NCI-H2227 treated with DMSO at 0.1 percent for 48 hours (cell line): ENCODE data around the gene ZSCAN23.
A peak's percentile ranks its signal among the peaks of the same experiment; 100 is the strongest.
"Not testable (repeated sequence)": the region's sequence is repeated elsewhere in the genome, so short reads cannot be mapped to it uniquely, and the experiment has no call there.

Source experiments
- DNase-seq: peaks from one replicate; lab custom pipeline; 2025; lab: John Stamatoyannopoulos, UW

ZSCAN23 gene

GRCh38 chr6:28436404-28436803, 6.9 kb downstream of the ZSCAN23 start:
- no peak for DNase-seq

GRCh38 chr6:28433119-28433518, 10.2 kb downstream of the ZSCAN23 start:
- no peak for DNase-seq

GRCh38 chr6:28429781-28430180, 13.5 kb downstream of the ZSCAN23 start:
- DNase-seq = no peak

- no peak for DNase-seq
Observed at GRCh38 chr6:28425944-28426541, 17.2 kb downstream of the ZSCAN23 start.

- DNase-seq = no peak
Observed at GRCh38 chr6:28424163-28424562, 19.1 kb downstream of the ZSCAN23 start.

DNA sequence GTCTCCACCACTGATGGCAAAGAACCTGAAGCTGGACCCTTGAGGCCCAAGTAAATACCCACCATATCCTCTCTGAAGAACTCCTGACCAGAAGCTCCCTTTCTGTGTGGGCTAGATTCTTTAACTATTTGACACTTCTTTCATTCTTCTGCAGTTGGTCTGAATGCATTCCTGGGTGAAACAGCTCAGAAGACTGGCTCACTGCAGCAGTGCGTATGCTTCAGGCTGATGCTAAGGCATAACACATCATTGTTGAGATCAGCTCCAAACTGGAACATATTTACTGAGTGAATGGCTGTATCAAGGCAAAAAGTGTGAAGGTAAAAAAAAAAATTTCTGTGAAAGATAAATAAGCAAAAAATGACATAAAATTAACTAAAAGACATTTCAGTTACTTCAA, 19.7 kb downstream of the ZSCAN23 start:
- DNase-seq = no peak

DNA sequence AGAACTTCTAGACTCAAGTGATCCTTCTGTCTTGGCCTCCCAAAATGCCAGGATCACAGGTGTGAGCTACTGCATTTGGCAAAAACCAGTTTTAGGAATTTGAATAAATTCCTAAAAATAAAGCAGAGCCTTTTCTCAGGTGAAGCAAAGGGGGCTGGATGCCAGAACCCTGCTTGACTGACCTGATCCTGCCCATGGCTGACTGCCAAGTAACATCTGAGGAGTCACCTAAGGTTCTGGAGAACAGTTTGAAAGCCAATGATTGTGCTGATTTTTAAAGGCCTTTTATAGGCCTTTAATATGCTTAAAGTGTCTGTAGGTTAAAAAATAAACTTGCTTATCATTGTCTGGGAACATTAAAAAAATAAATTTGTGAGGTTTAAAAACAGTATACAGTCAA, 29.6 kb downstream of the ZSCAN23 start:
- no peak for DNase-seq

DNA sequence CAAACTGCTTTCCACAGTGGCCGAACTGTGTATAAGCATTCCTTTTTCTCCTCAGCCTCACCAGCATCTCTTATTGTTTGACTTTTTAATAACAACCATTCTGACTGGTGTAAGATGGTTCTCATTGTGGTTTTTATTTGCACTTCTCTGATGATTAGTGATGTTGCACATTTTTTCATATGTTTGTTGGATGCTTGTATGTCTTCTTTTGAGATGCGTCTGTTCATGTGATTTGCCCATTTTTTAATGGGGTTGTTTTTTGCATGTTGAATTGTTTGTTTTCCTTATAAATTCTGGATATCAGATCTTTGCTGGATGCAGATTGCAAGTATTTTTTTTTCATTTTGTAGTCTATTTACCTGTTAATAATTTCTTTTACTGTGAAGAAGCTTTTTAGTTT, 32.5 kb downstream of the ZSCAN23 start:
- no peak for DNase-seq

- no peak for DNase-seq
Observed at GRCh38 chr6:28408076-28408802, 35.1 kb downstream of the ZSCAN23 start.

DNA sequence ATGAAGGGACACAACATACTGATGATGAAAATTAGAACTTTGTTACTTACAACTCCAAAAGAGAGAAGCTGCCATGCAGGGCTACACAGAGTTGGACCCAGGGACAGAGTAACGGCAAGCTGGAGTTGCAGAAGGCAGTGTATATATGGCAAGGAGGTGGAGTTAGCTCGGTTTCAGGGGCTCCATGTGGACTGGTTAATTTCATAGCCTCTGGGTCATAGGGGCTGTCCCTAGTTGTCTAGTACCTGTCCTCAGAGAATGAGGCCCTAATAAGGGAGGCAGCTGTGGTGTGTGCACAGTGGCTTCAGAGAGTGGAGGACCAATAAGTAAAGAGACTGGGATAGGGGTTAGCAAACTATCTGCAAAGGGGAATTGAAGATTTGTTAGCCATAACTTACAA, 35.9 kb downstream of the ZSCAN23 start:
- DNase-seq = no peak

DNA sequence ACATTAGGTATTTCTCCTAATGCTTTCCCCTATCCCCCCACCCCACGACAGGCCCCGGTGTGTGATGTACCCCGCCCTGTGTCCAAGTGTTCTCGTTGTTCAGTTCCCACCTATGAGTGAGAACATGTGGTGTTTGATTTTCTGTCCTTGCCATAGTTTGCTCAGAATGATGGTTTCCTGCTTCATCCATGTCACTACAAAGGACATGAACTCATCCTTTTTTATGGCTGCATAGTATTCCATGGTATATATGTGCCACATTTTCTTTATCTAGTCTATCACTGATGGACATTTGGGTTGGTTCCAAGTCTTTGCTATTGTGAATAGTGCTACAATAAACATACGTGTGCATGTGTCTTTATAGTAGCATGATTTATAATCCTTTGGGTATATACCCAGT, 39.4 kb downstream of the ZSCAN23 start:
- not testable (repeated sequence) for DNase-seq

DNA sequence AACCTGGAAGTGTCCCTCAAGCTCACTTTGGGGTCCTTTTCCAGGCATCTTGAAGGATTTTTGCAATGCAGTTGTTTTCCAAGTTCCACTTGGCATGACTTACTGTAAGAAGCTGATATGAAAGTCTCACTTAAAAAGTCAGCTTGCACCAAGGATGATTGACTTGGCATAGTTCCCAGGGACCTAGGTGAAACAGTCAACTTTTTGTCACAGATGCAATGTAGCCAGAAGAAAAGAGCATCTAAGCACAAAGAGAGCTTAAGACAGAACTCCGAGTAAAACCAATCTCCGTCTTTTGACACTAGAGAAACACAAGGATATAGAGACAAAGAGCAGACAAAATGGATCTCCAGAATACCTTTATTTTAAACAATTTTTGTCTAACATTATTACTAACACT, 41.1 kb downstream of the ZSCAN23 start:
- no peak for DNase-seq

- DNase-seq = no peak
Observed at GRCh38 chr6:28401172-28401571, 42.1 kb downstream of the ZSCAN23 start.

DNA sequence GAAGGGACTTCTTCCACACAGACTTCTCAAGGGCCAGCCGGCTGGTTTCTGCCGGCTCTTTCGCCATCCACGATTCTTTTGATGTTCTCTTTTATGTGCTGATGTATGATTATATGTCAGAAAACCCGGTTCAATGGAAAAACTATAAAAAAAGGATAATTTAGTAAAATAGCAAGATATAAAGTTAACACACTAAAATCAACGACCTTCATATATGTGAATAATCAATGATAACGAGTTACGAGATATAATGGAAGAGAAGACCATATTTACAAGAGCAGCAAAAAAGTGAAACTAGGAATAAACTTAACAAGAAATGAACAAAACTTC, 43.2 kb downstream of the ZSCAN23 start:
- DNase-seq = no peak

GRCh38 chr6:28399350-28400121, 43.8 kb downstream of the ZSCAN23 start, which contains the start of gene ZSCAN12:
TSS of gene ZSCAN12 (minus strand) at chr6:28399747. CDS start at chr6:28398405, 1,342 bp downstream.
- DNase-seq = peak; percentile 92

DNA sequence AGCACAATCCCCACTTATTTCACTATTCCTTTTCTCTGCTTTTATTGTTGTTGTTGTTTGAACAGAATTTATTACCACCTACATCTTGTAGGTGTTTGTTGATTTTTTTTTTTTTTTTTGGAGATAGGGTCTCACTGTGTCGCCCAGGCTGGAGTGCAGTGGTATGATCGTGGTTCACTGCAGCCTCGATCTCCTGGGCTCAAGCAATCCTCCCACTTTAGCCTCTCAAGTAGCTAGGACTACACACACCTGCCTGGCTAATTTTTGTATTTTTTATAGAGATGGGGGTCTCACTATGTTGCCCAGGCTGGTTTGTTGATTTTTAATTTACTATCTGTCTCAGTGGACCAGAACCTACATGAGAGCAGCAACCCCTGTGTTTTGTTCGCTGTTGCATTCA, 47.4 kb downstream of the ZSCAN23 start:
- DNase-seq = no peak

GRCh38 chr6:28393912-28394662, 49.2 kb downstream of the ZSCAN23 start:
- DNase-seq = peak; percentile 3

DNA sequence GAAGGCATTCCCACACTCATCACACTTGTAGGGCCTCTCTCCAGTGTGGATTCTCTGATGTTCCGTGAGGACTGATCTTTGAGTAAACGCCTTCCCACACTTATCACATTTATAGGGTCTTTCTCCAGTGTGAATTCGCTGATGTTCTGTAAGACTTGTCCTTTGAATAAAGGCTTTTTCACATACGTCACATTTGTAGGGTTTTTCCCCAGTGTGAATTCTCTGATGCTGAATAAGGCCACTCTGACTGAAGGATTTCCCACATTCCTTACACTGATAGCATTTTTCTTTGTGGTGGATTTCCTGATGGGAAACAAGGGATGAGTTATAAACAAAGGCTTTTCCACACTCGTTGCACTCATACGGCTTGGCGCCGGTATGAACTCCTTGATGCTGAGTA, 52.6 kb downstream of the ZSCAN23 start:
- DNase-seq = no peak

- DNase-seq = no peak
Observed at GRCh38 chr6:28384143-28384533, 59.2 kb downstream of the ZSCAN23 start.

DNA sequence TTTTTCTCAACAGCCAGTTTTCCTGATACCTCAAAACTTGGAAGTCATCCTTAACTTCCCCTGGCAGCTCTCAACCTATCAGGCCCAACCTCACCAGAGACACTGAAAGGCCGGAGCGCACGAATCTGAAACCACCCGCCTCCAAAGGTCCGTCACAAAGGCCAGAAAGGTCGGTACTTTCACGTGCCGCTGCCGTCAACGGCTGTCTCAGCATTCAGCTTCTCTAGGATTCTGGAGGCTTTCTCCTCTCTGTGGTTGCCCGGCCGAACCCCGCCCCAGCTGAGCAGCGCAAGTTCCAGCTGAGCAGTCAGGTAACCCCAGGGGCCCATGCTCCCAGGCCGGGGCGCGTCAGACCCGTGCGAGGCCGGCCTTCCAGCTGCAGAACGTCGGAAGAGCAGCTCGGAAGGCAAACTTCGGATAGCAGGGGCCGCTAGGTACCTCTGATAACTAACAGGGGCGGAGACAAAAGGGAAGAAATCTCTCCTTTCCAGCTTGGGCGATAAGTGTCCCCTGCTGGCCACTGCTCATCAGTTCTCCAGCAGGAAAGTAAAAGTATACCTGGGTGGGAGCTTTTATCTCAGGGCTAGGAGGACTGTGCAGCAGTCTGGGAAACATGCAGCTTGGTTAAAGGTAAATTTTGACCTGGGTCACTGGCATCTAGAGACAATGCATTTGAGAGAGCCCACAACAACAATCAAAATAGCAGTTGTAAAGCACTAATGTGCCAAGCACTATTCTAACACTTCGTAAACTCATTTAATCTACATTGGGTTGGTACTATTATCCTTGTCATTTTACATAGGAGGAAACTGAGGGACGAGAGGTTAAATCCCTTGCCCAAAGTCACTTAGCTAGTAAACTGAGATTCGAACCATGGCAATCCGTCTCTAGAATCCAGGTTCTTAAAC, 59.8 kb downstream of the ZSCAN23 start:
- DNase-seq = peak; percentile 88
